ENCODE data around the gene NRM. TPM values are rescaled to one million over a fixed set of nuclear protein-coding genes. Genes with fewer than 3 reads are reported as not detected.

Gene NRM
- polyA plus RNA-seq, 3 donors, result 32.5 to 33.4 (median 33.0) TPM

Other genes with a start within 250 kb of the NRM start
- 100 to 1,000 TPM; 114 to 118 (median 114) TPM for gene HLA-E, start 201.5 kb downstream of the NRM start, polyA plus RNA-seq (ENCODE audit: insufficient read length in 3 of 3)
- 10 to 100 TPM; 75.7 to 89.8 (median 80.4) TPM for gene GNL1, start 134.5 kb downstream of the NRM start, polyA plus RNA-seq (ENCODE audit: insufficient read length in 3 of 3)
- gene PRR3, start 133.7 kb downstream of the NRM start, polyA plus RNA-seq (ENCODE audit: insufficient read length in 3 of 3), result 10 to 100 TPM; 29.5 to 31.5 (median 30.2) TPM
- 10 to 100 TPM; 71.2 to 76.2 (median 73.3) TPM for gene ABCF1, start 119.5 kb downstream of the NRM start, polyA plus RNA-seq (ENCODE audit: insufficient read length in 3 of 3)
- gene PPP1R10, start 73.7 kb downstream of the NRM start, polyA plus RNA-seq (ENCODE audit: insufficient read length in 3 of 3), result 10 to 100 TPM; 48.0 to 51.6 (median 48.1) TPM
- 10 to 100 TPM; 63.7 to 66.9 (median 65.8) TPM for gene MRPS18B, start 73.1 kb downstream of the NRM start, polyA plus RNA-seq (ENCODE audit: insufficient read length in 3 of 3)
- 10 to 100 TPM; 26.7 to 31.8 (median 29.2) TPM for gene ATAT1, start 64.1 kb downstream of the NRM start, polyA plus RNA-seq (ENCODE audit: insufficient read length in 3 of 3)
- 10 to 100 TPM; 17.3 to 19.6 (median 17.5) TPM for gene C6orf136, start 43.9 kb downstream of the NRM start, polyA plus RNA-seq (ENCODE audit: insufficient read length in 3 of 3)
- gene DHX16, start 18.0 kb downstream of the NRM start, polyA plus RNA-seq (ENCODE audit: insufficient read length in 3 of 3), result 10 to 100 TPM; 43.5 to 46.2 (median 45.6) TPM
- 10 to 100 TPM; 34.4 to 38.4 (median 34.4) TPM for gene PPP1R18, start 4.3 kb downstream of the NRM start, polyA plus RNA-seq (ENCODE audit: insufficient read length in 3 of 3)
- 10 to 100 TPM; 33.5 to 43.4 (median 35.6) TPM for gene MDC1, start 26.3 kb upstream of the NRM start, polyA plus RNA-seq (ENCODE audit: insufficient read length in 3 of 3)
- gene TUBB, start 29.4 kb upstream of the NRM start, polyA plus RNA-seq (ENCODE audit: insufficient read length in 3 of 3), result 1,000 to 10,000 TPM; 1,231 to 1,298 (median 1,262) TPM
- gene FLOT1, start 51.7 kb upstream of the NRM start, polyA plus RNA-seq (ENCODE audit: insufficient read length in 3 of 3), result 100 to 1,000 TPM; 134 to 154 (median 141) TPM
- gene IER3, start 53.6 kb upstream of the NRM start, polyA plus RNA-seq (ENCODE audit: insufficient read length in 3 of 3), result 10 to 100 TPM; 17.9 to 24.5 (median 23.3) TPM
- 100 to 1,000 TPM; 139 to 163 (median 149) TPM for gene DDR1, start 193.5 kb upstream of the NRM start, polyA plus RNA-seq (ENCODE audit: insufficient read length in 3 of 3)
- 10 to 100 TPM; 36.1 to 44.6 (median 37.2) TPM for gene GTF2H4, start 217.2 kb upstream of the NRM start, polyA plus RNA-seq (ENCODE audit: insufficient read length in 3 of 3)
- 10 to 100 TPM; 25.6 to 35.0 (median 30.1) TPM for gene VARS2, start 223.3 kb upstream of the NRM start, polyA plus RNA-seq (ENCODE audit: insufficient read length in 3 of 3)
- gene SFTA2, start 241.2 kb upstream of the NRM start, polyA plus RNA-seq (ENCODE audit: insufficient read length in 3 of 3), result 1 to 10 TPM in 2 of 3 donors, under 1 TPM in 1; 0.29 to 1.2 (median 1.1) TPM
- gene MUCL3, start 250.0 kb upstream of the NRM start, polyA plus RNA-seq (ENCODE audit: insufficient read length in 3 of 3), result under 1 TPM; 0.03 to 0.07 (median 0.06) TPM

All from right renal cortex interstitium (tissue), 3 donors.